GM23338 (cell line): ENCODE measurements around the gene CAMSAP3. TPM values are rescaled to one million over a fixed set of nuclear protein-coding genes. Genes with fewer than 3 reads are reported as not detected.

ENCODE experiments used
- ATAC-seq: fragments of 200-7000 bp; cut with Tn5 transposase; 3 replicates; pipeline ENCODE4 v1.9.1; 2020
- DNase-seq: peaks from one replicate; pipeline ENCODE4 v3.0.0-alpha.2; 2015; ENCODE audit warnings: low spot score
- H2AFZ ChIP-seq: fragments of 200-600 bp; sonication (generic); 2 replicates; pipeline ENCODE4 v1.8.0; 2016; ENCODE audit warnings: antibody characterized with exemption, mild to moderate bottlenecking, moderate library complexity
- H3F3A ChIP-seq: fragments of 200-600 bp; sonication (generic); replicated peaks from 2 replicates; pipeline ENCODE4 v1.8.0; 2017; ENCODE audit warnings: antibody characterized with exemption, mixed run types, low read depth
- H3K27ac ChIP-seq: fragments of 200-600 bp; sonication (generic); 2 replicates; pipeline ENCODE4 v1.6.1; 2016; ENCODE audit warnings: low read depth
- H3K27me3 ChIP-seq: fragments of 200-600 bp; sonication (generic); 2 replicates; pipeline ENCODE4 v1.8.0; 2016; ENCODE audit warnings: mild to moderate bottlenecking, mixed run types, moderate library complexity; ENCODE audit not compliant: insufficient read depth
- H3K36me3 ChIP-seq: fragments of 200-600 bp; sonication (generic); 2 replicates; pipeline ENCODE4 v1.8.0; 2016; ENCODE audit warnings: mild to moderate bottlenecking; ENCODE audit not compliant: insufficient read depth
- H3K4me1 ChIP-seq: fragments of 200-600 bp; sonication (generic); 2 replicates; pipeline ENCODE4 v1.8.0; 2016; ENCODE audit warnings: mild to moderate bottlenecking, moderate library complexity; ENCODE audit not compliant: insufficient read depth
- H3K4me2 ChIP-seq: fragments of 200-600 bp; sonication (generic); 2 replicates; pipeline ENCODE4 v1.7.1; 2017; ENCODE audit warnings: mixed run types
- H3K4me3 ChIP-seq: fragments of 200-600 bp; sonication (generic); 2 replicates; pipeline ENCODE4 v1.6.1; 2016; ENCODE audit warnings: mixed run types
- H3K79me2 ChIP-seq: fragments of 200-600 bp; sonication (generic); replicated peaks from 2 replicates; pipeline ENCODE4 v1.8.0; 2017; ENCODE audit warnings: mild to moderate bottlenecking; ENCODE audit not compliant: insufficient read depth
- H3K9me2 ChIP-seq: fragments of 200-600 bp; sonication (generic); 2 replicates; pipeline ENCODE4 v1.8.0; 2017; ENCODE audit not compliant: insufficient read depth
- H4K20me1 ChIP-seq: fragments of 200-600 bp; sonication (generic); replicated peaks from 2 replicates; pipeline ENCODE4 v1.8.0; 2017; ENCODE audit warnings: mild to moderate bottlenecking; ENCODE audit not compliant: insufficient read depth
- H3K27ac Mint-ChIP-seq: 2 replicates; pipeline ENCODE4 v1.8.0; 2020; ENCODE audit warnings: inconsistent platforms, mild to moderate bottlenecking, moderate library complexity, mixed read lengths
- H3K27me3 Mint-ChIP-seq: 3 replicates; pipeline ENCODE4 v1.8.0; 2022; ENCODE audit warnings: low read depth, mild to moderate bottlenecking, moderate library complexity, mixed read lengths, inconsistent platforms; ENCODE audit not compliant: insufficient read depth, poor library complexity
- H3K36me3 Mint-ChIP-seq: 3 replicates; pipeline ENCODE4 v1.8.0; 2021; ENCODE audit warnings: low read depth, mild to moderate bottlenecking, inconsistent platforms, moderate library complexity, mixed read lengths
- H3K4me1 Mint-ChIP-seq: 3 replicates; pipeline ENCODE4 v1.8.0; 2020; ENCODE audit warnings: mild to moderate bottlenecking, inconsistent platforms, mixed read lengths
- H3K4me3 Mint-ChIP-seq: 3 replicates; pipeline ENCODE4 v1.8.0; 2021; ENCODE audit warnings: moderate library complexity, mild to moderate bottlenecking, inconsistent platforms, mixed read lengths
- H3K9me3 Mint-ChIP-seq: 3 replicates; pipeline ENCODE4 v1.8.0; 2020; ENCODE audit warnings: moderate library complexity, mild to moderate bottlenecking, inconsistent platforms, mixed read lengths
- EZH2 ChIP-seq: fragments of 200-600 bp; sonication (generic); IDR thresholded peaks from one replicate; pipeline ENCODE4 v1.8.0; 2017; ENCODE audit warnings: antibody characterized with exemption, mild to moderate bottlenecking, low read depth; ENCODE audit not compliant: unreplicated experiment
- EZH2phosphoT487 ChIP-seq: fragments of 200-600 bp; sonication (generic); IDR thresholded peaks from one replicate; pipeline ENCODE4 v1.8.1; 2018; ENCODE audit warnings: antibody characterized with exemption; ENCODE audit not compliant: unreplicated experiment
- NANOG ChIP-seq: IDR thresholded peaks from 2 replicates; pipeline ENCODE4 v1.6.1; 2016; ENCODE audit warnings: antibody characterized with exemption, borderline replicate concordance
- STAT1 ChIP-seq: IDR thresholded peaks from one replicate; pipeline ENCODE4 v1.6.1; 2016; ENCODE audit warnings: antibody characterized with exemption; ENCODE audit not compliant: unreplicated experiment
- ZNF114 ChIP-seq: fragments of 250-450 bp; sonication (Bioruptor Pico); IDR thresholded peaks from 2 replicates; pipeline ENCODE4 v1.5.0; 2020; ENCODE audit warnings: mild to moderate bottlenecking, moderate library complexity
- microRNA-seq: library from miRNA; unstranded; fragments of <30 nt; microRNA quantifications from one replicate; pipeline ENCODE4, GENCODE V29; 2017
- polyA plus RNA-seq: library from polyadenylated mRNA; unstranded; fragments of >200 nt; fragmentation: Nextera tagmentation; extraction: Ambion mirVana; gene quantifications from 2 replicates; pipeline ENCODE4 v1.2.1, GENCODE V29; 2016
- small RNA-seq: library from RNA; depleted of rRNA; stranded (forward); fragments of <200 nt; gene quantifications from one replicate; pipeline ENCODE3, GENCODE V24; 2014; ENCODE audit warnings: low replicate concordance
- total RNA-seq: library from RNA; depleted of rRNA; stranded (reverse); fragments of >200 nt; shearing (Covaris generic); gene quantifications from 2 replicates; pipeline ENCODE4 v1.2.3, GENCODE V29; 2014; rRNA removed

Gene CAMSAP3
- total and polyA plus RNA-seq, 2 experiments from 2014 or later = 6.4 to 32.2 TPM

- Mint-ChIP-seq H3K4me1 (peaks cover 4% of the 10 kb centered on the region; the same call in 1 of the 3 replicates), H3K4me3 (no peak overlapping the region), H3K36me3 (no peaks in the 10 kb centered on the region), H3K9me3 (peaks cover 6% of the 10 kb centered on the region; the same call in 2 of the 3 replicates), H3K27me3 (peaks cover 17% of the 10 kb centered on the region), H3K27ac (no peak overlapping the region)
- no peaks in the 10 kb centered on the region for H3K9me2 ChIP-seq
- H3K27ac ChIP-seq = no peak overlapping the region
- H3K4me3 ChIP-seq = no peak overlapping the region
- no peak overlapping the region for H2AFZ ChIP-seq
- ATAC-seq (no peak), DNase-seq (no peak)
- H3F3A ChIP-seq = no peaks in the 10 kb centered on the region
- no peaks in the 10 kb centered on the region for H4K20me1 ChIP-seq
- peaks cover 28% of the 10 kb centered on the region for H3K27me3 ChIP-seq
- no peak for TF ChIP-seq ZNF114 (CRISPR knock-in tag)
- no peak for TF ChIP-seq EZH2
- no peak for TF ChIP-seq STAT1
- TF ChIP-seq NANOG = no peak
- no peak for TF ChIP-seq EZH2phosphoT487
- no peaks in the 10 kb centered on the region; the same call in 1 of the 2 replicates for H3K4me1 ChIP-seq
- no peaks in the 10 kb centered on the region for H3K36me3 ChIP-seq
- no peaks in the 10 kb centered on the region for H3K79me2 ChIP-seq
- H3K4me2 ChIP-seq = no peak overlapping the region
These were observed 69.4 kb downstream of the CAMSAP3 start for GRCh38 chr19:7665076-7665475.

Small RNA genes lying within 50 kb of the gene (microRNA-seq; reads per million reads assigned to microRNA genes)
- not detected for gene MIR6792

Small RNA genes lying within 50 kb of the gene (small RNA-seq; reads per million reads assigned to genes)
- gene MIR6792 = not detected

Other genes starting within 250 kb of the CAMSAP3 start
- 44.0 and 47.6 TPM in 2 replicates for gene ARHGEF18, start 246.9 kb upstream of the CAMSAP3 start, total RNA-seq
- 12.8 and 14.6 TPM in 2 replicates for gene ARHGEF18, start 246.9 kb upstream of the CAMSAP3 start, polyA plus RNA-seq
- gene PEX11G, start 106.8 kb upstream of the CAMSAP3 start, total RNA-seq = 1.2 and 2.2 TPM in 2 replicates
- gene PEX11G, start 106.8 kb upstream of the CAMSAP3 start, polyA plus RNA-seq = 2.2 and 3.1 TPM in 2 replicates
- 36.7 and 52.9 TPM in 2 replicates for gene ZNF358, start 79.8 kb upstream of the CAMSAP3 start, total RNA-seq
- 23.8 and 28.2 TPM in 2 replicates for gene ZNF358, start 79.8 kb upstream of the CAMSAP3 start, polyA plus RNA-seq
- gene MCOLN1, start 73.2 kb upstream of the CAMSAP3 start, total RNA-seq = 7.2 and 11.0 TPM in 2 replicates
- 16.1 and 16.2 TPM in 2 replicates for gene MCOLN1, start 73.2 kb upstream of the CAMSAP3 start, polyA plus RNA-seq
- gene PNPLA6, start 60.1 kb upstream of the CAMSAP3 start, total RNA-seq = 135 and 147 TPM in 2 replicates
- 66.6 and 74.1 TPM in 2 replicates for gene PNPLA6, start 60.1 kb upstream of the CAMSAP3 start, polyA plus RNA-seq
- 65.2 and 69.0 TPM in 2 replicates for gene XAB2, start 33.7 kb downstream of the CAMSAP3 start, total RNA-seq
- gene XAB2, start 33.7 kb downstream of the CAMSAP3 start, polyA plus RNA-seq = 18.4 and 20.0 TPM in 2 replicates
- gene PET100, start 33.9 kb downstream of the CAMSAP3 start, total RNA-seq = 8.6 and 9.9 TPM in 2 replicates
- gene PET100, start 33.9 kb downstream of the CAMSAP3 start, polyA plus RNA-seq = 636 and 765 TPM in 2 replicates
- gene PCP2, start 37.9 kb downstream of the CAMSAP3 start, total RNA-seq = not detected in 2 replicates
- gene PCP2, start 37.9 kb downstream of the CAMSAP3 start, polyA plus RNA-seq = 0.40 TPM in 1 of 2 replicates, not detected in the other
- gene STXBP2, start 41.2 kb downstream of the CAMSAP3 start, total RNA-seq = 37.6 and 55.8 TPM in 2 replicates
- gene STXBP2, start 41.2 kb downstream of the CAMSAP3 start, polyA plus RNA-seq = 42.6 and 45.0 TPM in 2 replicates
- gene RETN, start 73.2 kb downstream of the CAMSAP3 start, total RNA-seq = not detected in 2 replicates
- gene RETN, start 73.2 kb downstream of the CAMSAP3 start, polyA plus RNA-seq = not detected in 2 replicates
- gene MCEMP1, start 81.2 kb downstream of the CAMSAP3 start, total RNA-seq = not detected in 2 replicates
- gene MCEMP1, start 81.2 kb downstream of the CAMSAP3 start, polyA plus RNA-seq = not detected in 2 replicates
- gene TRAPPC5, start 85.0 kb downstream of the CAMSAP3 start, total RNA-seq = 78.3 and 83.8 TPM in 2 replicates
- 252 and 284 TPM in 2 replicates for gene TRAPPC5, start 85.0 kb downstream of the CAMSAP3 start, polyA plus RNA-seq
- not detected in 2 replicates for gene FCER2, start 106.3 kb downstream of the CAMSAP3 start, total RNA-seq
- gene FCER2, start 106.3 kb downstream of the CAMSAP3 start, polyA plus RNA-seq = 0.29 and 0.38 TPM in 2 replicates
- 0.23 and 0.52 TPM in 2 replicates for gene CLEC4G, start 136.2 kb downstream of the CAMSAP3 start, total RNA-seq
- 0.65 and 0.70 TPM in 2 replicates for gene CLEC4G, start 136.2 kb downstream of the CAMSAP3 start, polyA plus RNA-seq
- 0.35 TPM in 1 of 2 replicates, not detected in the other for gene CD209, start 151.7 kb downstream of the CAMSAP3 start, total RNA-seq
- gene CD209, start 151.7 kb downstream of the CAMSAP3 start, polyA plus RNA-seq = not detected in 2 replicates
- gene CLEC4M, start 167.4 kb downstream of the CAMSAP3 start, total RNA-seq = not detected in 2 replicates
- not detected in 2 replicates for gene CLEC4M, start 167.4 kb downstream of the CAMSAP3 start, polyA plus RNA-seq
- 14.0 and 16.2 TPM in 2 replicates for gene EVI5L, start 234.4 kb downstream of the CAMSAP3 start, total RNA-seq
- 4.3 and 4.5 TPM in 2 replicates for gene EVI5L, start 234.4 kb downstream of the CAMSAP3 start, polyA plus RNA-seq